ENCODE data around the gene ZNF521. TPM values are rescaled to one million over a fixed set of nuclear protein-coding genes. Genes with fewer than 3 reads are reported as not detected.

Gene ZNF521
- total RNA-seq, 1 experiment from 2014 or later: not detected

GRCh38 chr18:25055076-25055475 lies 296.9 kb downstream of the ZNF521 start:
- Histone ChIP-seq H3K9me3 (ENCODE audit: low read depth, low read length, poor library complexity, severe bottlenecking) (no peaks in the 10 kb centered on the region), H3K4me3 (ENCODE audit: low read depth, low read length, poor library complexity, severe bottlenecking) (no peak overlapping the region), H3K36me3 (ENCODE audit: insufficient read depth, low read length, poor library complexity, severe bottlenecking) (no peaks in the 10 kb centered on the region), H3K27me3 (replicated peaks; ENCODE audit: insufficient read depth, low read depth, low read length, poor library complexity) (no peaks in the 10 kb centered on the region), H3K27ac (ENCODE audit: low read depth, low read length, poor library complexity, severe bottlenecking) (no peak overlapping the region), H3K4me1 (ENCODE audit: insufficient read depth, low read length, poor library complexity, severe bottlenecking) (no peaks in the 10 kb centered on the region)
- CTCF ChIA-PET: no interaction called here
- TF ChIP-seq CTCF (conservative IDR thresholded peaks at IDR 0.05; ENCODE audit: low read depth, low read length): no peak
- BruUV-seq (replicated peaks): no TSS peak
- intact Hi-C loops (cut with micrococcal nuclease; ENCODE audit: unreplicated experiment): no loop called here
- DNase-seq (ENCODE audit: low spot score): no peak
- POLR2A ChIA-PET (ENCODE audit: low non-redundant PET): no interaction called here

- H3K4me3 ChIP-seq (ENCODE audit: low read depth, low read length, poor library complexity, severe bottlenecking): no peak overlapping the region
- CTCF ChIA-PET: no interaction called here
- no peak overlapping the region for H3K27ac ChIP-seq (ENCODE audit: low read depth, low read length, poor library complexity, severe bottlenecking)
- intact Hi-C loops (cut with micrococcal nuclease; ENCODE audit: unreplicated experiment): no loop called here
- H3K27me3 ChIP-seq (replicated peaks; ENCODE audit: insufficient read depth, low read depth, low read length, poor library complexity): no peaks in the 10 kb centered on the region
- no peaks in the 10 kb centered on the region for H3K9me3 ChIP-seq (ENCODE audit: low read depth, low read length, poor library complexity, severe bottlenecking)
- no peaks in the 10 kb centered on the region for H3K4me1 ChIP-seq (ENCODE audit: insufficient read depth, low read length, poor library complexity, severe bottlenecking)
- H3K36me3 ChIP-seq (ENCODE audit: insufficient read depth, low read length, poor library complexity, severe bottlenecking): no peaks in the 10 kb centered on the region
- DNase-seq (ENCODE audit: low spot score): no peak
- POLR2A ChIA-PET (ENCODE audit: low non-redundant PET): no interaction called here
- no peak for TF ChIP-seq EZH2 (IDR thresholded peaks at IDR 0.05; ENCODE audit: borderline replicate concordance, low read depth, low read length, poor library complexity, severe bottlenecking)
- no peak for TF ChIP-seq CTCF (conservative IDR thresholded peaks at IDR 0.05; ENCODE audit: low read depth, low read length)
- no TSS peak for BruUV-seq (replicated peaks)
Measured at GRCh38 chr18:25053466-25053865, 298.5 kb downstream of the ZNF521 start.

GRCh38 chr18:25052511-25052921 lies 299.4 kb downstream of the ZNF521 start:
- Histone ChIP-seq H3K36me3 (ENCODE audit: insufficient read depth, low read length, poor library complexity, severe bottlenecking) (no peaks in the 10 kb centered on the region), H3K9me3 (ENCODE audit: low read depth, low read length, poor library complexity, severe bottlenecking) (no peaks in the 10 kb centered on the region), H3K27ac (ENCODE audit: low read depth, low read length, poor library complexity, severe bottlenecking) (no peak overlapping the region), H3K4me1 (ENCODE audit: insufficient read depth, low read length, poor library complexity, severe bottlenecking) (no peaks in the 10 kb centered on the region), H3K4me3 (ENCODE audit: low read depth, low read length, poor library complexity, severe bottlenecking) (no peak overlapping the region), H3K27me3 (replicated peaks; ENCODE audit: insufficient read depth, low read depth, low read length, poor library complexity) (no peaks in the 10 kb centered on the region)
- intact Hi-C loops (cut with micrococcal nuclease; ENCODE audit: unreplicated experiment): no loop called here
- no peak for TF ChIP-seq CTCF (conservative IDR thresholded peaks at IDR 0.05; ENCODE audit: low read depth, low read length)
- ChIA-PET POLR2A (ENCODE audit: low non-redundant PET) (no interaction called here), CTCF (no interaction called here)
- no peak for DNase-seq (ENCODE audit: low spot score)
- BruUV-seq (replicated peaks): no TSS peak
